GM10248 (cell line): ENCODE measurements around the gene KIAA0513.

ENCODE experiments used
- CTCF ChIA-PET: fragments of 300-600 bp; sonication (Branson Sonifier 250); formaldehyde crosslinking; extraction: SDS; loops from one replicate; lab custom pipeline; 2021; ENCODE audit warnings: antibody characterized with exemption; lab: Yijun Ruan, JAX
- POLR2A ChIA-PET: fragments of 350-650 bp; sonication (Branson Sonifier 250); formaldehyde crosslinking; extraction: SDS; loops from one replicate; lab custom pipeline; 2020; ENCODE audit warnings: antibody characterized with exemption; lab: Yijun Ruan, JAX
- DNase-seq: peaks from one replicate; pipeline ENCODE4 v3.0.0; 2012; ENCODE audit errors: extremely low spot score
- CTCF ChIP-seq: IDR thresholded peaks from 2 replicates; pipeline ENCODE4 v1.5.1; 2012; ENCODE audit warnings: mild to moderate bottlenecking, low read depth; ENCODE audit errors: extremely low read depth, missing control alignments, control extremely low read depth

KIAA0513 gene

GRCh38 chr16:85090181-85090580, 62.6 kb downstream of the KIAA0513 start:
- POLR2A ChIA-PET = no interaction called here
- CTCF ChIA-PET = interaction anchor here (1.2 to 1.3 kb wide), 2 partner anchors 34 to 221 kb away, joined by 3 to 4 read pairs; no protein-coding TSS in a partner anchor
- DNase-seq = no peak
- TF ChIP-seq CTCF = no peak

GRCh38 chr16:85090873-85091521, 63.4 kb downstream of the KIAA0513 start:
- POLR2A ChIA-PET = no interaction called here
- CTCF ChIA-PET = interaction anchor here (1.2 to 1.9 kb wide), 5 partner anchors 22 to 220 kb away, joined by 3 to 7 read pairs (median 4); partner anchors contain the start of genes CIBAR2 and KIAA0513
- no peak for DNase-seq
- no peak for TF ChIP-seq CTCF

GRCh38 chr16:85091522-85091910, 63.9 kb downstream of the KIAA0513 start:
- CTCF ChIA-PET = interaction anchor here (1.2 to 1.9 kb wide), 5 partner anchors 21 to 220 kb away, joined by 3 to 7 read pairs (median 4); partner anchors contain the start of genes CIBAR2 and KIAA0513
- POLR2A ChIA-PET = no interaction called here
- no peak for TF ChIP-seq CTCF
- DNase-seq = no peak

GRCh38 chr16:85092309-85092708, 64.7 kb downstream of the KIAA0513 start:
- DNase-seq = no peak
- TF ChIP-seq CTCF = no peak
- POLR2A ChIA-PET = no interaction called here
- CTCF ChIA-PET = interaction anchor here (1.9 kb wide), 1 partner anchor 22 kb away, joined by 7 read pairs; no protein-coding TSS in a partner anchor

- TF ChIP-seq CTCF = no peak
These were observed 65.3 kb downstream of the KIAA0513 start for GRCh38 chr16:85092851-85093250.

GRCh38 chr16:85093705-85094104, 66.1 kb downstream of the KIAA0513 start:
- TF ChIP-seq CTCF = no peak
- POLR2A ChIA-PET = no interaction called here
- DNase-seq = no peak
- CTCF ChIA-PET = no interaction called here

More at GRCh38 chr16:85092851-85093250, 65.3 kb downstream of the KIAA0513 start:
- ChIA-PET CTCF (no interaction called here), POLR2A (no interaction called here)
- DNase-seq = no peak
